IPS-20b (cell line): Measurements from ENCODE around the gene SSR3.
"Not testable (repeated sequence)": the region's sequence is repeated elsewhere in the genome, so short reads cannot be mapped to it uniquely, and the experiment has no call there.

Experiments
- H3K27ac ChIP-seq: one replicate; pipeline ENCODE4 v1.5.1; 2013; ENCODE audit warnings: low read length
- H3K27me3 ChIP-seq: 2 replicates; pipeline ENCODE4 v1.6.1; 2013; ENCODE audit warnings: mild to moderate bottlenecking, low read length, inconsistent platforms; ENCODE audit not compliant: insufficient read depth
- H3K36me3 ChIP-seq: 2 replicates; pipeline ENCODE4 v1.6.1; 2013; ENCODE audit warnings: low read depth, mild to moderate bottlenecking, inconsistent platforms, low read length, moderate library complexity; ENCODE audit not compliant: insufficient read depth
- H3K4me1 ChIP-seq: 2 replicates; pipeline ENCODE4 v1.6.1; 2013; ENCODE audit warnings: mild to moderate bottlenecking, control low read depth, inconsistent platforms, low read length, moderate library complexity; ENCODE audit not compliant: insufficient read depth
- H3K4me3 ChIP-seq: 2 replicates; pipeline ENCODE4 v1.5.1; 2013; ENCODE audit warnings: mild to moderate bottlenecking, low read length, inconsistent platforms
- H3K9ac ChIP-seq: 2 replicates; pipeline ENCODE4 v1.6.1; 2013; ENCODE audit warnings: low read depth, mild to moderate bottlenecking, inconsistent platforms, low read length, moderate library complexity
- H3K9me3 ChIP-seq: 2 replicates; pipeline ENCODE4 v1.6.1; 2013; ENCODE audit warnings: mild to moderate bottlenecking, low read depth, low read length, inconsistent platforms; ENCODE audit not compliant: insufficient read depth

The SSR3 gene

DNA sequence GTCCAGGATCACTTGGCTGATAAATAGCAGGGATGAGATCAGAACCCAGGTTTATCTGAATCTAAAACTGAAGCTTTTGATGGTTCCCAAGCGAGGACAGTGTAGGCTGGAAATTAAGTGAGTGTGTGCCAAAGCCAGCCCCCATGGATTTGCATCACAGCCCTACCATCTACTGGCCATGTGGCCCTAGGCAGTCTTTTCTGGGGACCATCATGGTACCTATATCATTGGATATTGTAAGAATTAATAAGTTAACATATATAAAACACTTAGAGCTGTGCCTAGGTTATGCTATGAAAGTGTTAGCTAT is 32.8 kb upstream of the SSR3 start:
- H3K27ac ChIP-seq = no peak overlapping the region
- no peak overlapping the region for H3K4me3 ChIP-seq
- H3K4me1 ChIP-seq = no peaks in the 10 kb centered on the region
- H3K27me3 ChIP-seq = no peaks in the 10 kb centered on the region
- H3K36me3 ChIP-seq = no peaks in the 10 kb centered on the region
- no peak overlapping the region for H3K9ac ChIP-seq
- no peaks in the 10 kb centered on the region for H3K9me3 ChIP-seq

DNA sequence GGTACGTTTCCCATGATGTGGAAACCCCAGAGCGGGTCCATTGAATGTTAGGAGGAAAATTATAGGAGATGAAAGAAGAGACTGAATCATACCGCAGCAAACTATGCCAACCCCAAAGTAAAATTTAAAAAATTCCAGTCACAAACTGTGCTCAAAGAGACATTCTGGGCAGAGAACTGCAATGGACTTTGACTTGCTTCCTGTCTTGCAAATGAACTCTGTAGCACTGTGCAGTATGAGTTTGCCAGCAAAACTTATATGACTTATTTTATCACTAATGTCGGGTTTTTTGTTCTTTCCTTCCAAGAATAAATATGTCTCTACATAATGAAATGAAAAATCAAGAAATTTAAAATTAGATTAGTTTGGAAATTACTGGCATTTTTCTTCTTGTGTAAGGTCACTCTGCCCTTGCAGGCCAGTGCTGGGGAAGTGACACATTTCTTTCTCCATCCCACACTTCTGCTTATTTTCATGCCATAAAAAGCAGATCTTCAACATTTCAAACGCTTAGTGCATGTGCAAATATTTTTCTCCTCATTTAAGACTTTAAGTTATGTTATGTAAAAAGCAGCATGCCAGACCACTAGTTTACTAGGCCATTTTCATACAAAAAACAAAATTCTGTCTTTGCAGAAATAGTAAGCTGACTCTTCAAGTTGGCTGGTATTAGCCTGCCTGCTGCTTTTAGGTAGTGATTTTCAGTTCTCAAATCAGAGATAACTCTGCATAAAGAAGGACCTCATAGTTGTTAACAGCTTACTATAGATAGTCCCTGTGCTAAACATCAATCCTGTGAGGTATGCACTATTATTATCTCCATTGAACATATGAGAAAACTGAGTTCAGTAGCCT is 32.2 kb upstream of the SSR3 start:
- no peak overlapping the region for H3K9ac ChIP-seq
- no peaks in the 10 kb centered on the region for H3K27me3 ChIP-seq
- no peaks in the 10 kb centered on the region for H3K36me3 ChIP-seq
- no peak overlapping the region for H3K4me3 ChIP-seq
- H3K4me1 ChIP-seq = no peaks in the 10 kb centered on the region
- H3K9me3 ChIP-seq = no peaks in the 10 kb centered on the region
- no peak overlapping the region for H3K27ac ChIP-seq

DNA sequence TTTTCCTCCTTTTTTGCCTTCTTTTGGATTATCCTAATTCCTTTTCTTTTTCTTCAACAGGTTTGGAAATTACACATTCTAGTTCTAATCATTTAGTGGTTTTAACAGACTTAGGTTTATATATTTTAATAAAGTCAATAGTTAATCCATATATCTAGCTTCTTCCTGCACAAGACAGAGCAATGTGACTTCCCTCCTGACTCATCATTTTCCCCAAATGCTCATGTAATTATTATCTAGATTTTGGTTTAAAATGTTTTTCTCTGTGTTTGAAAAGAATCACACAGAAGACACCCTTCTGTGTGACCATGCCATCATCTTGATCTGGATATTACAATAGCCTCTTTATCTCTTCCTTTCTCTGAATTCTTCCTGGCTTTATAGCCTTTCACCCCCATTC is 28.6 kb upstream of the SSR3 start:
- Histone ChIP-seq H3K9ac (no peak overlapping the region), H3K27ac (no peak overlapping the region), H3K36me3 (no peaks in the 10 kb centered on the region), H3K4me1 (no peaks in the 10 kb centered on the region), H3K27me3 (no peaks in the 10 kb centered on the region), H3K9me3 (no peaks in the 10 kb centered on the region), H3K4me3 (no peak overlapping the region)

DNA sequence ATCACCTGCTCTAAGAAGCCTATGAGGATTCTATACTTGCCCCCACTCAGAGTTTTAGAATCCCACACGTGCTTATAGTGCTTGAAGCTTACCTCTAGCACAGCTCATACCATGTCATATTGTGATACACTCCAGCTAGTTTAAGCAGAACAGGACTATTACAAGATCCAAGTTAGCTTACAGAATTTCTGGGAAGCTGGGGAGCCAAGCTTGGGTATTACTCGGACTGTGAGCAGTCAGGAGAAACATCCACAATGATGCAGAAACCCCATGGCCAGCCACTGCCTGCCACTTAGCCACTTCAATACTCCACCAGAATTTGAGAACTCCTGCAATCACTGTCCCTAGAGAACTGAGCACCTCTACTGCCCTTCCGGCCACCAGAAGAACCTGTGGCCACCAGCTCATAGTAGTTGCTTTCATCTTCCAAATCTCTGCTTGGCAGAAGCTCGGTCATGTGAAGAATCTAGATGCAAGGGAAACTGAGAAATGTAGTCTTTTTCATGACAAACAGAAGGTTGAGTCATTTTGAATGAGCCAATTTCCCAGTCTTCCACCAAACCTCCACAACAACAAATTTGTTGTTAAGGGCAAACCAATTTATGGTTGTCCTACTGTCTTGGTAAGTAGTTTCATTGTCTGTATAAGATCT is 27.7 kb upstream of the SSR3 start:
- H3K4me3 ChIP-seq = no peak overlapping the region
- H3K9ac ChIP-seq = no peak overlapping the region
- H3K4me1 ChIP-seq = no peaks in the 10 kb centered on the region
- no peak overlapping the region for H3K27ac ChIP-seq
- H3K36me3 ChIP-seq = no peaks in the 10 kb centered on the region
- H3K27me3 ChIP-seq = no peaks in the 10 kb centered on the region
- H3K9me3 ChIP-seq = no peaks in the 10 kb centered on the region

DNA sequence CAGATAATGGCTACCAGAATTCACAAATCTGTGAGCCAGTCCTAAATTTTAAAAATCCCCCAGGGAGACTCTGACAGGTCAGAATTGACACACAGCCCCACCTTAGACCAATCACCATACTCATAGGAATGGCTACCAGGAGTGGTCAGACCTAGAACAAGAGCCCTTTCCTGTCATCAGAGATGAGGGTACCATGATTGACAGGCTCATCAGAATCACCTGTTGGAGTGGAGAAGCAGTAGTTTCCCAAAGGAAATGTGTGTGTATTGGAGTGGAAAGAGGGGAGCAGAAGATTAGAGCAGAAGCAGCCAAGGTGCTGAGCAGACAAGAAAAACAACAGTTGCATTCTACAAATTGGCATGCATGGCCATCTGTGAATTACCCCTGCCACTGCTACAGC is 27.0 kb upstream of the SSR3 start:
- Histone ChIP-seq H3K4me1 (no peaks in the 10 kb centered on the region), H3K9ac (no peak overlapping the region)

DNA sequence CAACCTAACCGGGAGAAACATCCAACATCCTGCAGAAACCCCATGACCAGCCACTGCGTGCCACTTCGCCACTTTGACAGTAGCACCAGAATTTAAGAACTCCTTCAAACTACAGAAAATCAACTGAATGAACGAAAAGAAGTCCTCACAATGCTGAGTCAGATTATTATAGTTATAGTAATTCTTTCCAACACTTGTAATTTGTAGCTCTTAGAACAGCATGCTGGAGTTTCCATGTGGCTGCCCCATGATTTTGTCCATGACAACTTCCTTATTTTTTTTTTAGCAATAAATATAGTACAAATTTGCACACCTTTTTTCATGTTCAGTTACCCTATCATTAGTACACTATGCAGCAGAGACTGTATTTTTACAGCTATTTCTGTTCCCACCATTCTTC is 26.1 kb upstream of the SSR3 start:
- no peaks in the 10 kb centered on the region for H3K4me1 ChIP-seq
- no peaks in the 10 kb centered on the region for H3K36me3 ChIP-seq
- no peak overlapping the region for H3K27ac ChIP-seq
- no peak overlapping the region for H3K4me3 ChIP-seq
- H3K9ac ChIP-seq = no peak overlapping the region
- no peaks in the 10 kb centered on the region for H3K27me3 ChIP-seq
- no peaks in the 10 kb centered on the region for H3K9me3 ChIP-seq

More for the DNA sequence above, 27.0 kb upstream of the SSR3 start:
- Histone ChIP-seq H3K36me3 (no peaks in the 10 kb centered on the region), H3K4me3 (no peak overlapping the region), H3K9me3 (no peaks in the 10 kb centered on the region), H3K27ac (no peak overlapping the region), H3K27me3 (no peaks in the 10 kb centered on the region)

DNA sequence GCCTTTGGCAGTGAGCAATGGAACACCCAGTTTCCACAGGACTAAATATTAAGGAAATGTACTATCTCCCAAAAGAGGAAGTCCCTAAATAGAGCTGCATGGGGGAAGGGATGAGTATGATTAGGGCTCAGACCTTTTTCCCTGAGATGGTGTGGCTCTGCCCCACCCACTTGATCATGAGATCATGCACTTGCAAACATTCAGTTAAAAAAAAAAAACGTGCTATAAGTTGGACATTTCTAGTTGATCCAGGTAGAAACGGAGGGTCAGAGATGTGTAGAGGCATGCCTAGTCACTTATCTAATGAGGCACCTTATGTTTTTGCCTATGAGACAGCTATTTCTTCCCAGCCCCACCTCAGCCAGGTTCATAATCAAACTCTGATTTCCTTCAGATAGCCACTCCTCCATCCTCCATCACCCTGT is 24.5 kb upstream of the SSR3 start:
- no peak overlapping the region for H3K9ac ChIP-seq
- no peak overlapping the region for H3K27ac ChIP-seq
- H3K36me3 ChIP-seq = no peaks in the 10 kb centered on the region
- H3K4me1 ChIP-seq = peaks cover 5% of the 10 kb centered on the region
- no peaks in the 10 kb centered on the region for H3K9me3 ChIP-seq
- no peak overlapping the region for H3K4me3 ChIP-seq
- no peaks in the 10 kb centered on the region for H3K27me3 ChIP-seq

DNA sequence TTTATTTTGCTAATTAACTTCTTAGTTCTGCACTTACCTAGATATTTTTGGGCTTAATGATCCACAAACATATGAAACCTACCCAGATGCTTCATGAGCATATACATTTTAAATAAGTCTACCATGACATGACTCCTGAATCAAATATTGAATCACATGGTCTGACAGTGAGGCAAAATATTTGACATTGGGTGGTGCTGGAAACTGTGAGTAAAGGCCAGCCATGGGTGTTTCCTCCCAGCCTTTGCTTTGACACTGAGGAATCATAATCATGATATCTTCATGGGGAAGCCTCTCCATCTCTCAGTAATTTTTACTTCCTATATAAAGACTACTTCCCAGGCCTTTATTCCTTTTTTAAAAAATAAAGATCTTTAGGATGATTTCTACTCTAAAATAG is 22.8 kb upstream of the SSR3 start:
- no peaks in the 10 kb centered on the region for H3K9me3 ChIP-seq
- H3K36me3 ChIP-seq = no peaks in the 10 kb centered on the region

DNA sequence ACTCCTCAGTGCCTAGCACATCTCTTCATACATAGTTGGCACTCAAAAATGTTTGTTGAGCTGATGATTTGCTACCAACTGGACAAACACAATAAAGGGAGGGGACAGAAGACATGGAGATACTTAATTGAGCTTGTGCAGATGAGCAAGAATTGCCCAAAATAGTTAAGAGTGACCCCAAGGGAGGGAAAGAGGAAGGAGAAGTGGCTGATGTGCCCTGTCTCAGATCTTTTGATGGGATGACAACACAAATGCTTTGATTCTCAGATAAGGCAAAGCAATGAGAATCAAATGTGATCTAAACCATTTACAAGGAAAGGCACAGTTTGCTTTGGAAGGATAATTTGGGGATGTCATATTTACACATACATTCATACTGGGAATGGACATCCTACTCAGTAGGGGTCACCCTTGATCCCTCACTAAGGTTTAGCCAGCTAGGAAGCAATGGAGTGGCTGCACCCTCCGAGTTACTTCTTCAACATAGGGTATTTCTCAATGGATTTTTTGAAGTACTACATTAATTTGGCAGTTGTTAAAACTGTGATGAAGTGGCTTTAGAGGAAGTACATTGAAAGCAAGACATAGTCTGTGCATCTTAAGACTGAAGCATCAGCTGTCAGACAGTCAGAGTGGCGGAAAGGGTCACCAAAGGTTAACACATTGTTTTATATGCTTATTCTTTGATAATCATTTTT is 21.9 kb upstream of the SSR3 start:
- no peak overlapping the region for H3K4me3 ChIP-seq
- H3K4me1 ChIP-seq = peaks cover 6% of the 10 kb centered on the region
- H3K9me3 ChIP-seq = no peaks in the 10 kb centered on the region

More for the DNA sequence above, 22.8 kb upstream of the SSR3 start:
- H3K4me3 ChIP-seq = no peak overlapping the region
- no peak overlapping the region for H3K27ac ChIP-seq
- H3K27me3 ChIP-seq = no peaks in the 10 kb centered on the region
- H3K9ac ChIP-seq = no peak overlapping the region
- H3K4me1 ChIP-seq = peaks cover 6% of the 10 kb centered on the region

DNA sequence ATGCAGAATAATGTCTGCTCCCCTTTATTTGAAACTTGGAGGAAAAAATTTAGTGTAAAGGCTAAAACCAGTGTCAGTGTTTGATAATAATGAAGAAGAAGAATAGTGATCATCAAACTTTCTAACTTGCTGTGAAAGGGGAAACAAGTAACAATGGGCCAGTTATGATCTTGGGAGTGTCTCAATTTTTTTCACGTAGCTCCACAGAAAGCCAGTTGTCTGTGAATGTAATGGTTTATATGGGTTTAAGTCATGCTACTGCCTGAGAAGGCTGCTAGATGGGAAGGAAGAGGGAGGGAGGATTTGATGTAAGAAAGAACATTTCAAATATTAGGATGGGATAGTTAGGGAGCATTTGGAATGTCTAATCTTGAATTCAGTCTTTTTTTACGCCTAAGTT is 21.1 kb upstream of the SSR3 start:
- H3K9me3 ChIP-seq = no peaks in the 10 kb centered on the region
- peaks cover 6% of the 10 kb centered on the region for H3K4me1 ChIP-seq
- H3K4me3 ChIP-seq = no peak overlapping the region
- no peak overlapping the region for H3K27ac ChIP-seq
- no peaks in the 10 kb centered on the region for H3K27me3 ChIP-seq
- H3K9ac ChIP-seq = no peak overlapping the region
- no peaks in the 10 kb centered on the region for H3K36me3 ChIP-seq

More for the DNA sequence above, 21.9 kb upstream of the SSR3 start:
- no peaks in the 10 kb centered on the region for H3K36me3 ChIP-seq
- H3K27ac ChIP-seq = no peak overlapping the region
- no peak overlapping the region for H3K9ac ChIP-seq
- H3K27me3 ChIP-seq = no peaks in the 10 kb centered on the region

DNA sequence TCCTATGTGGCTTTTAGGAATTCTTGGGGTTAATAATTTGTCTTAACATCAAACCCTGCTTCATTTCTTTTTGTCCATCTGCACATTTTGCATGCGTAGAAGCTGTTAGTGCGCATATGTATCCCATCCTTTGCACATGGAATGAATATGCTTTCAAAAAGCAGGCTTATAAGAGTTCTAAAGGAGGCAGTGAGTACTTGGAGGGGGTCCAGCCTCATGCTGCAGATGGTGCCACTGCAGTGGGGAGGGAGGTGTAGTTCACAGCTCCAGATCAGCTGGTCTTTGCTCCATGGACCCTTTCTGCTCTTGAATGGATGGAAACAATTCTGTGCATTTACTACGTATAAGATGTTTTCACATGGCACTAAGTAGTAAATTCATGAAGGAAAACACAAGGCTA is 20.7 kb upstream of the SSR3 start:
- Histone ChIP-seq H3K36me3 (no peaks in the 10 kb centered on the region), H3K27me3 (no peaks in the 10 kb centered on the region), H3K27ac (no peak overlapping the region), H3K4me3 (no peak overlapping the region), H3K9ac (no peak overlapping the region), H3K9me3 (no peaks in the 10 kb centered on the region), H3K4me1 (peaks cover 6% of the 10 kb centered on the region)

DNA sequence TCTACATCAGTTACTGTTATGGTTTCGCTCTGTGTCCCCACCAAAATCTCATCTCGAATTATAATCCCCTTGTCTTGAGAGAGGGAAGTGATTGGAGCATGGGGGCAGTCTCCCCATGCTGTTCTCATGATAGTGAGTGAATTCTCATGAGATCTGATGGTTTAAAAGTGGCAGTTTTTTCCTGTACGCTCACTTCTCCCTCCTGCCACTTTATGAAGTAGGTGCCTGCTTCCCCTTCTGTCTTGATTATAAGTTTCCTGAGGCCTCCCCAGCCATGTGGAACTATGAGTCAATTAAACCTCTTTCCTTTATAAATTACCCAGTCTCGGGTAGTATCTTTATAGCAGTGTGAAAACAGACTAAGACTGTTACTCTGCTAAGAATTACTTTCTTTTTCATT is 15.0 kb upstream of the SSR3 start:
- not testable (repeated sequence) for H3K9me3 ChIP-seq, H3K27me3 ChIP-seq, H3K27ac ChIP-seq, H3K36me3 ChIP-seq, H3K4me1 ChIP-seq, H3K9ac ChIP-seq, H3K4me3 ChIP-seq
